Skin of body (tissue), 2 donors: ENCODE results near the gene FBXL22. TPM values are rescaled to one million over a fixed set of nuclear protein-coding genes. Genes with fewer than 3 reads are reported as not detected.

Experiments
- DNase-seq: peaks from one replicate; lab custom pipeline; 2025; lab: John Stamatoyannopoulos, UW
- total RNA-seq: library from RNA; depleted of rRNA; stranded (reverse); fragments of >200 nt; gene quantifications from one replicate; pipeline ENCODE4 v1.2.3, GENCODE V29; 2014

Gene FBXL22
- 1.9 TPM for total RNA-seq

- DNase-seq = peak; percentile 43
These were observed at the start of gene FBXL22 for GRCh38 chr15:63597038-63597790. TSS of gene FBXL22 (plus strand) at chr15:63597387. CDS start at chr15:63597393, 6 bp downstream.

- DNase-seq = no peak
These were observed 45.8 kb upstream of the FBXL22 start for GRCh38 chr15:63551400-63551799.

- DNase-seq = peak; percentile 81
These were observed 43.8 kb upstream of the FBXL22 start for GRCh38 chr15:63553388-63553791.

GRCh38 chr15:63554337-63554927, 42.8 kb upstream of the FBXL22 start:
- no peak for DNase-seq

GRCh38 chr15:63555507-63555906, 41.7 kb upstream of the FBXL22 start:
- no peak for DNase-seq

- DNase-seq = no peak
These were observed 40.9 kb upstream of the FBXL22 start for GRCh38 chr15:63556246-63556645.

GRCh38 chr15:63556736-63557135, 40.5 kb upstream of the FBXL22 start:
- no peak for DNase-seq

- DNase-seq = no peak
These were observed 37.4 kb upstream of the FBXL22 start for GRCh38 chr15:63559753-63560152.

GRCh38 chr15:63560741-63561448, 36.3 kb upstream of the FBXL22 start:
- no peak for DNase-seq

- DNase-seq = no peak
These were observed 33.1 kb upstream of the FBXL22 start for GRCh38 chr15:63564093-63564492.

- no peak for DNase-seq
These were observed 31.5 kb upstream of the FBXL22 start for GRCh38 chr15:63565536-63566186.

- DNase-seq = no peak
These were observed 24.3 kb upstream of the FBXL22 start for GRCh38 chr15:63572749-63573464.

GRCh38 chr15:63573533-63573932, 23.7 kb upstream of the FBXL22 start:
- no peak for DNase-seq

- no peak for DNase-seq
These were observed 21.9 kb upstream of the FBXL22 start for GRCh38 chr15:63575312-63575711.

GRCh38 chr15:63576441-63576840, 20.7 kb upstream of the FBXL22 start:
- DNase-seq = no peak

GRCh38 chr15:63582179-63582578, 15.0 kb upstream of the FBXL22 start:
- DNase-seq = no peak

- no peak for DNase-seq
These were observed 14.3 kb upstream of the FBXL22 start for GRCh38 chr15:63582718-63583426.

- DNase-seq = no peak
These were observed 10.4 kb upstream of the FBXL22 start for GRCh38 chr15:63586790-63587189.

- DNase-seq = no peak
These were observed 9.7 kb upstream of the FBXL22 start for GRCh38 chr15:63587527-63587926.

GRCh38 chr15:63588826-63589225, 8.4 kb upstream of the FBXL22 start:
- no peak for DNase-seq
